ENCODE measurements around the gene CDK9.

- TF ChIP-seq EP300 (IDR thresholded peaks at IDR 0.05; ENCODE audit: borderline replicate concordance in 1 of 2, control insufficient read depth in 1 of 2, low read depth in 2 of 2, low read length in 2 of 2) = no peak
- TF ChIP-seq REST (IDR thresholded peaks at IDR 0.05; ENCODE audit: low read depth, low read length) = no peak
- no peak; the same call in 1 of the 2 replicates for TF ChIP-seq POLR2A (IDR thresholded peaks at IDR 0.05; ENCODE audit: low read depth, low read length)
- TF ChIP-seq EED (IDR thresholded peaks at IDR 0.05; ENCODE audit: low read depth) = no peak
- TF ChIP-seq TAF1 (IDR thresholded peaks at IDR 0.05; ENCODE audit: borderline replicate concordance, low read depth, low read length) = no peak
- TF ChIP-seq, protein P1, sequence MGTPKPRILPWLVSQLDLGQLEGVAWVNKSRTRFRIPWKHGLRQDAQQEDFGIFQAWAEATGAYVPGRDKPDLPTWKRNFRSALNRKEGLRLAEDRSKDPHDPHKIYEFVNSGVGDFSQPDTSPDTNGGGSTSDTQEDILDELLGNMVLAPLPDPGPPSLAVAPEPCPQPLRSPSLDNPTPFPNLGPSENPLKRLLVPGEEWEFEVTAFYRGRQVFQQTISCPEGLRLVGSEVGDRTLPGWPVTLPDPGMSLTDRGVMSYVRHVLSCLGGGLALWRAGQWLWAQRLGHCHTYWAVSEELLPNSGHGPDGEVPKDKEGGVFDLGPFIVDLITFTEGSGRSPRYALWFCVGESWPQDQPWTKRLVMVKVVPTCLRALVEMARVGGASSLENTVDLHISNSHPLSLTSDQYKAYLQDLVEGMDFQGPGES (IDR thresholded peaks at IDR 0.05) = no peak
These were observed 7.4 kb downstream of the CDK9 start for GRCh38 chr9:127793093-127793708.
